ENCODE data around the gene ANKRD11.

GRCh38 chr16:89408315-89408714, 82.0 kb downstream of the ANKRD11 start:
- TF ChIP-seq CTCF (IDR thresholded peaks at IDR 0.05; ENCODE audit: extremely low read depth in 1 of 2, insufficient read depth in 1 of 2, low read depth in 1 of 2, low read length in 2 of 2) (no peak), POLR2A (IDR thresholded peaks at IDR 0.05; ENCODE audit: low read depth, low read length) (no peak), FOS (IDR thresholded peaks at IDR 0.05; ENCODE audit: borderline replicate concordance, insufficient read depth, low read length) (no peak), EZH2 (IDR thresholded peaks at IDR 0.05; ENCODE audit: borderline replicate concordance, low read depth, low read length, severe bottlenecking) (no peak)
